Endothelial cell of umbilical vein (primary cell): ENCODE results near the gene FYCO1. TPM values are rescaled to one million over a fixed set of nuclear protein-coding genes. Genes with fewer than 3 reads are reported as not detected.

ENCODE experiments used
- BruUV-seq: library from RNA; stranded (reverse); fragments of 400-500 nt; replicated peaks from 2 replicates; lab custom pipeline; 2021; lab: Mats Ljungman, UMichigan
- CTCF ChIA-PET: fragments of 300-600, 350-600 bp; sonication (Branson Sonifier 250); formaldehyde crosslinking; loops from one replicate; lab custom pipeline; 2021; ENCODE audit warnings: antibody characterized with exemption, inconsistent platforms; lab: Charles Lee
- POLR2A ChIA-PET: fragments of 300-600, 350-600 bp; sonication (Branson Sonifier 250); formaldehyde crosslinking; loops from one replicate; lab custom pipeline; 2021; ENCODE audit warnings: antibody characterized with exemption, inconsistent platforms; lab: Charles Lee
- DNase-seq: peaks from one replicate; pipeline ENCODE4 v3.0.0-alpha.2; 2011; ENCODE audit warnings: low read depth, low spot score
- FAIRE-seq: peaks from 2 replicates; lab custom pipeline; 2011; peaks lifted over from hg19 to GRCh38; lab: Jason Lieb, UNC
- H2AFZ ChIP-seq: 2 replicates; pipeline ENCODE4 v1.6.0; 2012; ENCODE audit warnings: low read depth, low read length, control low read depth, inconsistent platforms
- H3K27ac ChIP-seq: 2 replicates; pipeline ENCODE4 v1.5.1; 2011; ENCODE audit warnings: low read depth, mild to moderate bottlenecking, control low read depth, low read length, moderate library complexity; ENCODE audit not compliant: insufficient read depth
- H3K27me3 ChIP-seq, 2 experiments: 2 replicates each; pipeline versions ENCODE4 v1.6.0 to v1.6.1; 2011; ENCODE audit warnings: low read length in 2 of 2, mixed read lengths in 1 of 2; ENCODE audit not compliant: control insufficient read depth in 2 of 2, insufficient read depth in 2 of 2
- H3K36me3 ChIP-seq, 2 experiments: 2 replicates in 1 of 2; 3 replicates in 1 of 2; pipeline ENCODE4 v1.5.1; 2011; ENCODE audit warnings: low read length in 2 of 2, mild to moderate bottlenecking in 1 of 2, moderate library complexity in 1 of 2; ENCODE audit not compliant: control insufficient read depth in 2 of 2, insufficient read depth in 2 of 2; ENCODE audit errors: extremely low read depth in 1 of 2
- H3K4me1 ChIP-seq: 3 replicates; pipeline ENCODE4 v1.5.1; 2011; ENCODE audit warnings: mild to moderate bottlenecking, low read length; ENCODE audit not compliant: control insufficient read depth, insufficient read depth; ENCODE audit errors: extremely low read depth
- H3K4me2 ChIP-seq: 2 replicates; pipeline ENCODE4 v1.6.1; 2011; ENCODE audit warnings: low read length, control low read depth, mixed read lengths; ENCODE audit not compliant: insufficient read depth
- H3K4me3 ChIP-seq, 3 experiments: fragments of 200-600 bp in 1 of 3; sonication (generic), shearing (Covaris generic) in 1 of 3; replicated peaks in 1 of 3; 2 replicates each; pipeline ENCODE4 v1.5.1; 2011 to 2016; ENCODE audit warnings: control low read depth in 3 of 3, low read length in 3 of 3, mild to moderate bottlenecking in 2 of 3, inconsistent platforms in 1 of 3, low read depth in 1 of 3, moderate library complexity in 1 of 3; ENCODE audit not compliant: insufficient read depth in 1 of 3
- H3K79me2 ChIP-seq: 2 replicates; pipeline ENCODE4 v1.6.0; 2012; ENCODE audit warnings: low read length, inconsistent platforms; ENCODE audit not compliant: control insufficient read depth, insufficient read depth
- H3K9ac ChIP-seq: replicated peaks from 2 replicates; pipeline ENCODE3; 2011; ENCODE audit warnings: low read length, control low read depth; ENCODE audit not compliant: insufficient read depth; ENCODE audit errors: extremely low read depth
- H3K9me1 ChIP-seq: replicated peaks from 3 replicates; pipeline ENCODE4 v1.6.0; 2011; ENCODE audit warnings: mild to moderate bottlenecking, low read length; ENCODE audit not compliant: control insufficient read depth, insufficient read depth; ENCODE audit errors: extremely low read depth
- H3K9me3 ChIP-seq: replicated peaks from 2 replicates; pipeline ENCODE4 v1.5.1; 2012; ENCODE audit warnings: low read length, inconsistent platforms; ENCODE audit not compliant: control insufficient read depth, insufficient read depth
- H4K20me1 ChIP-seq: replicated peaks from 2 replicates; pipeline ENCODE3; 2011; ENCODE audit warnings: mild to moderate bottlenecking, low read length; ENCODE audit not compliant: control insufficient read depth, insufficient read depth; ENCODE audit errors: extremely low read depth
- EZH2 ChIP-seq: IDR thresholded peaks from 2 replicates; pipeline ENCODE4 v1.6.1; 2012; ENCODE audit warnings: borderline replicate concordance, low read depth, mild to moderate bottlenecking, moderate library complexity, low read length, inconsistent platforms; ENCODE audit not compliant: severe bottlenecking
- FOS ChIP-seq: IDR thresholded peaks from 2 replicates; pipeline ENCODE4 v1.6.1; 2011; ENCODE audit warnings: mild to moderate bottlenecking, low read length, moderate library complexity, borderline replicate concordance; ENCODE audit not compliant: insufficient read depth
- GATA2 ChIP-seq: IDR thresholded peaks from 2 replicates; pipeline ENCODE4 v1.7.0; 2011; ENCODE audit warnings: low read depth, mild to moderate bottlenecking, moderate library complexity, mixed read lengths, low read length; ENCODE audit not compliant: insufficient read length, insufficient read depth
- JUN ChIP-seq: IDR thresholded peaks from 2 replicates; pipeline ENCODE4 v1.6.1; 2011; ENCODE audit warnings: borderline replicate concordance, low read depth; ENCODE audit not compliant: insufficient read length, insufficient read depth
- MYC ChIP-seq: IDR thresholded peaks from one replicate; pipeline ENCODE4 v1.6.1; 2011; ENCODE audit warnings: mild to moderate bottlenecking, low read depth, low read length
- POLR2A ChIP-seq: IDR thresholded peaks from 2 replicates; pipeline ENCODE4 v1.6.1; 2012; ENCODE audit warnings: low read depth, mild to moderate bottlenecking, control low read depth, low read length
- POLR2AphosphoS5 ChIP-seq: IDR thresholded peaks from 2 replicates; pipeline ENCODE4 v1.6.1; 2012; ENCODE audit warnings: low read depth, mild to moderate bottlenecking, control low read depth, low read length, moderate library complexity; ENCODE audit not compliant: insufficient read depth
- dilution Hi-C: fragments of 300-500 bp; cut with MboI; formaldehyde crosslinking; loops from one replicate; pipeline ENCODE4 v1.15.0; 2019; ENCODE audit warnings: low sequenced_read_pairs; ENCODE audit not compliant: extremely low pct_ligation_motif_present
- intact Hi-C: fragments of 100-400 bp; cut with micrococcal nuclease; formaldehyde crosslinking; loops from one replicate; pipeline ENCODE4 v1.10.0; 2022
- polyA plus RNA-seq, 4 experiments: library from polyadenylated mRNA; depleted of rRNA in 3 of 4; stranded (reverse) in 3 of 4; unstranded in 1 of 4; fragments of >200 nt; gene quantifications; 2 replicates each; pipeline versions ENCODE4 v1.2.1 to v1.2.3, GENCODE V29; 2011 to 2012; ENCODE audit warnings: missing spikeins in 1 of 4
- total RNA-seq: library from RNA; stranded (reverse); gene quantifications from 2 replicates; pipeline ENCODE4 v1.2.3, GENCODE V29; 2021
- TF ChIP-seq, protein P1 (sequence below): IDR thresholded peaks from 2 replicates; pipeline ENCODE4 v1.6.1; 2011; ENCODE audit not compliant: insufficient read depth, insufficient read length
- TF ChIP-seq, protein P2 (sequence below), 2 donors: IDR thresholded peaks; 1 replicate in 1 of 2; 2 replicates in 1 of 2; pipeline ENCODE4 v1.5.1; 2011; ENCODE audit warnings: low read length in 2 of 2, mild to moderate bottlenecking in 2 of 2, moderate library complexity in 2 of 2, control low read depth in 1 of 2, inconsistent platforms in 1 of 2, low read depth in 1 of 2; ENCODE audit not compliant: insufficient read depth in 1 of 2; ENCODE audit errors: extremely low read depth in 1 of 2

Gene FYCO1
- total and polyA plus RNA-seq, 2 donors (not counting 3 experiments of a cell fraction or from before 2014, with no cell fraction given) = 13.9 to 20.8 TPM

DNA sequence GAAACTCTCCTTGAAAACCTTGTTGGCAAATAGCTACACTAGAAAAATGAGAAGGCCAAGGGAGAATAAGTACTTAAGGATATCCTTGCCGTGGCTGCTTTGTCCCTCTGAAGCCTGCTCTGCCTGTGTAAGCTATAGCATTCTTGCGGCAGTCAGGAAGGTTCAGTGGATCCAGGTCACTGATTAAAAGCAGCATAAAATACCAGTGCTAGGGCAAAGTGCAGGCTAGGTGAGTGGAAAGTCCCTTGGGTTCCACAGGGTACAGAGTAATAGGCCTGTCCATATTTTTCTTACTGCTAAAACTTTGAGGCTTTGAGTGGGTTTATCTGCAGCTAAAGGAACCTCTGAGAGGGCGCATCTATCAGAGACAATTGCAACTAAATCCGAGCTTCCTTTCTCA, 42.1 kb downstream of the FYCO1 start:
- TF ChIP-seq POLR2AphosphoS5 (no peak), POLR2A (no peak), FOS (no peak), EZH2 (no peak), JUN (no peak), MYC (no peak), GATA2 (no peak)
- TF ChIP-seq, protein P1, sequence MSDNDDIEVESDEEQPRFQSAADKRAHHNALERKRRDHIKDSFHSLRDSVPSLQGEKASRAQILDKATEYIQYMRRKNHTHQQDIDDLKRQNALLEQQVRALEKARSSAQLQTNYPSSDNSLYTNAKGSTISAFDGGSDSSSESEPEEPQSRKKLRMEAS = no peak
- TF ChIP-seq, protein P2, sequence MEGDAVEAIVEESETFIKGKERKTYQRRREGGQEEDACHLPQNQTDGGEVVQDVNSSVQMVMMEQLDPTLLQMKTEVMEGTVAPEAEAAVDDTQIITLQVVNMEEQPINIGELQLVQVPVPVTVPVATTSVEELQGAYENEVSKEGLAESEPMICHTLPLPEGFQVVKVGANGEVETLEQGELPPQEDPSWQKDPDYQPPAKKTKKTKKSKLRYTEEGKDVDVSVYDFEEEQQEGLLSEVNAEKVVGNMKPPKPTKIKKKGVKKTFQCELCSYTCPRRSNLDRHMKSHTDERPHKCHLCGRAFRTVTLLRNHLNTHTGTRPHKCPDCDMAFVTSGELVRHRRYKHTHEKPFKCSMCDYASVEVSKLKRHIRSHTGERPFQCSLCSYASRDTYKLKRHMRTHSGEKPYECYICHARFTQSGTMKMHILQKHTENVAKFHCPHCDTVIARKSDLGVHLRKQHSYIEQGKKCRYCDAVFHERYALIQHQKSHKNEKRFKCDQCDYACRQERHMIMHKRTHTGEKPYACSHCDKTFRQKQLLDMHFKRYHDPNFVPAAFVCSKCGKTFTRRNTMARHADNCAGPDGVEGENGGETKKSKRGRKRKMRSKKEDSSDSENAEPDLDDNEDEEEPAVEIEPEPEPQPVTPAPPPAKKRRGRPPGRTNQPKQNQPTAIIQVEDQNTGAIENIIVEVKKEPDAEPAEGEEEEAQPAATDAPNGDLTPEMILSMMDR (IDR thresholded peaks at IDR 0.05; ENCODE audit: extremely low read depth in 1 of 2, insufficient read depth in 1 of 2, low read depth in 1 of 2, low read length in 2 of 2) = no peak
- no peaks in the 10 kb centered on the region for H3K9me1 ChIP-seq
- H3K36me3 ChIP-seq = peaks cover 12 to 65% of the 10 kb centered on the region in 2 experiments
- no peak overlapping the region for H3K4me3 ChIP-seq
- BruUV-seq = no TSS peak
- no peak overlapping the region for H3K27ac ChIP-seq
- no peak overlapping the region for H3K4me2 ChIP-seq
- H3K9me3 ChIP-seq = no peaks in the 10 kb centered on the region
- intact Hi-C loops (no loop called here), dilution Hi-C loops (no loop called here)
- no peak overlapping the region for H2AFZ ChIP-seq
- H3K79me2 ChIP-seq = no peaks in the 10 kb centered on the region
- FAIRE-seq = no peak
- no peaks in the 10 kb centered on the region for H3K27me3 ChIP-seq
- ChIA-PET POLR2A (no interaction called here), CTCF (interaction anchor here (1.3 to 4.8 kb wide), 2 partner anchors 14 to 125 kb away, joined by 4 to 22 read pairs; no protein-coding TSS in a partner anchor)
- H3K9ac ChIP-seq = no peak overlapping the region
- no peaks in the 10 kb centered on the region for H4K20me1 ChIP-seq
- no peak for DNase-seq
- no peaks in the 10 kb centered on the region for H3K4me1 ChIP-seq
